Activated T-helper 9 cell treated with anti-CD3 and anti-CD28 coated beads, Interleukin-2, amount 50 U/mL, for 16 hours (primary cell): Measurements from ENCODE around the gene BMPR1A.
"Not testable (repeated sequence)": the region's sequence is repeated elsewhere in the genome, so short reads cannot be mapped to it uniquely, and the experiment has no call there.

Source experiments
- DNase-seq: peaks from one replicate; pipeline ENCODE4 v3.0.0-alpha.2; 2020; ENCODE audit warnings: low read depth

Gene BMPR1A

GRCh38 chr10:86888585-86889381, 132.4 kb downstream of the BMPR1A start:
- no peak for DNase-seq

GRCh38 chr10:86889997-86890396, 133.6 kb downstream of the BMPR1A start:
- DNase-seq: no peak

GRCh38 chr10:86898511-86898910, 142.1 kb downstream of the BMPR1A start:
- no peak for DNase-seq

- no peak for DNase-seq
Measured at GRCh38 chr10:86899132-86899531, 142.7 kb downstream of the BMPR1A start.

- no peak for DNase-seq
Measured at GRCh38 chr10:86899670-86900276, 143.4 kb downstream of the BMPR1A start.

GRCh38 chr10:86900955-86901354, 144.5 kb downstream of the BMPR1A start:
- DNase-seq: no peak

GRCh38 chr10:86904600-86904999, 148.2 kb downstream of the BMPR1A start:
- DNase-seq: no peak

- DNase-seq: no peak
Measured at GRCh38 chr10:86905429-86905828, 149.0 kb downstream of the BMPR1A start.

- no peak for DNase-seq
Measured at GRCh38 chr10:86914734-86915133, 158.3 kb downstream of the BMPR1A start.

GRCh38 chr10:86918022-86918471, 161.6 kb downstream of the BMPR1A start:
- no peak for DNase-seq

- DNase-seq: no peak
Measured at GRCh38 chr10:86922553-86922961, 166.1 kb downstream of the BMPR1A start.

- no peak for DNase-seq
Measured at GRCh38 chr10:86929468-86930380, 173.3 kb downstream of the BMPR1A start.

- no peak for DNase-seq
Measured at GRCh38 chr10:86931872-86932271, 175.5 kb downstream of the BMPR1A start.

- no peak for DNase-seq
Measured at GRCh38 chr10:86932674-86933073, 176.3 kb downstream of the BMPR1A start.

- not testable (repeated sequence) for DNase-seq
Measured at GRCh38 chr10:86934162-86934711, 177.8 kb downstream of the BMPR1A start.

- no peak for DNase-seq
Measured at GRCh38 chr10:86936661-86937501, 180.5 kb downstream of the BMPR1A start.

GRCh38 chr10:86937502-86938154, 181.2 kb downstream of the BMPR1A start:
- no peak for DNase-seq

- no peak for DNase-seq
Measured at GRCh38 chr10:86938260-86938659, 181.8 kb downstream of the BMPR1A start.

- not testable (repeated sequence) for DNase-seq
Measured at GRCh38 chr10:86940076-86940475, 183.7 kb downstream of the BMPR1A start.

GRCh38 chr10:86940677-86941076, 184.3 kb downstream of the BMPR1A start:
- DNase-seq: no peak

GRCh38 chr10:86941426-86941825, 185.0 kb downstream of the BMPR1A start:
- DNase-seq: no peak
